ENCODE measurements around the gene DSCAM. TPM values are rescaled to one million over a fixed set of nuclear protein-coding genes. Genes with fewer than 3 reads are reported as not detected.

DSCAM gene
- total RNA-seq, 1 experiment from 2014 or later: not detected

DNA sequence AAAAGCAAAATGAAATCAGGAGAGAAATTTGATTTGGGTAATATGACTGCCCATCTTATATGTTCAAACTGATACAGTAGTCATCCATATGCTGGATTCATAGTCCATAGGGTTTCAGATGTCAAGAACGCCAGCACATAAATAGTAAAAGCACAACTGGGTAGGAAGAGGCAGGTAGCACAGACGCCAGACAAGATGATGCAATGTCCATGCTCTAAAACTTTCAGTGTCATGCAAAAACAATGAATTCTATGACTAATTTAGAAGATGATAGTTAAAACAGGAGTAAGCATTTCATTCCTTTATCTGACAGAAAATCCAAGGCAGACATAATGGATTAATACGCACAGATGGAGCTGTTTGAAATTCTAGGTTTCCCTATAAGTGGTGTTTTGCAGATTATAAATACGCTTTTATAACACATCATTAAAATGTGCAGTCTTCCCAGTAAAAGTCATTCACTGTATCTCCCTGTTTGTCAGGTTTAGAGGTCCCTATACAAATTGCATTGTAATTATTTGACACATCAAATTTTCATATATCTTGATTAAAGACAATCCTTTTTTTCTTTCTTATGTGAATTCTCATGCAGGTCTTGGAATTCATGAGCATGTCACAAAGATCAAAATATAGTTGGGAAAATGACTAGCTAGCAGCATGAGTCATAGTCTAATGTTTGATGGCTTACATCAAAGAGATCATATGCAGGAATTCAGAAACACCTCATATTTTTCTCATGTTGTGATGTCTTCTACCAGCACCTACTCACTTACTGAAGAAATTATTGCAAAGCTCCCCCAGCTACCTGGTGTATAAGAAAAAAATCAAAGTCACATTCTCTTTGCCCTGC, 139.9 kb downstream of the DSCAM start:
- DNase-seq (ENCODE audit: low read depth): no peak

DNA sequence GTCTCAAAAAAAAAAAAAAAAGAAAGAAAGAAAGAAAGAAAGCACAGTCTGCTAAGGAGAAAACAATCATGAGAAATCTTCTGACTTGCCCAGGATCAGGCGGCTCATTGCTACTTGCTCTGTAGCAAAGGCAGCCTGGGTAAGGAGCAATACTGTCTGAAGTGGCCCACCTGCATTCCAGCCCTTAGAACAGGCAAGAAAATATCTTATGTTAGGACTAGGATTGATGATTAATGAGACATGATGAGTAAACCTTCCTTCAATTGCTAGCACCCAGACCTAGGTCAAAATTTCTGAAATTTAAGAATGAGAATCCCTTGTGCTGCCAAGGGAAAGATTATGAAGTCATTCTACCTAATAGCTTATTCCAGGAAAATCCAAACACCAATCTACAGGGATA, 140.8 kb downstream of the DSCAM start:
- no peak for DNase-seq (ENCODE audit: low read depth)

DNA sequence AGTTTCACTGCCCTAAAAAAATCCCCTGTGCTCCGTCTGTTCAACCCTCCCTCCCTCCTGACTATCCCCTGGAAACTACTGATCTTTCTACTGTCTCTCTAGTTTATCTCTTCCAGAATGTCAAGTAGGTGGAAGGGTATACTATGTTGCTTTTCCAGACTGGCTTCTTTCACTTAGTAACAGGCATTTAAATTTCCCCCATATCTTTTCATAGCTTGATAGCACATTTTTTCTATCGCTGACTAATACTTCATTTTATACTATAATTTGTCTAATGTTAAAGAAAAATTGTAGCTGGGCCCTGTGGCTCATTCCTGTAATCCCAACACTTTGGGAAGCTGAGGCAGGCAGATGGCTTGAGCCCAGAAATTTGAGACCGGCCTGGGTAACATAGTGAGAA, 142.8 kb downstream of the DSCAM start:
- no peak for DNase-seq (ENCODE audit: low read depth)

GRCh38 chr21:40699366-40699765, 147.6 kb downstream of the DSCAM start:
- DNase-seq (ENCODE audit: low read depth): no peak

DNA sequence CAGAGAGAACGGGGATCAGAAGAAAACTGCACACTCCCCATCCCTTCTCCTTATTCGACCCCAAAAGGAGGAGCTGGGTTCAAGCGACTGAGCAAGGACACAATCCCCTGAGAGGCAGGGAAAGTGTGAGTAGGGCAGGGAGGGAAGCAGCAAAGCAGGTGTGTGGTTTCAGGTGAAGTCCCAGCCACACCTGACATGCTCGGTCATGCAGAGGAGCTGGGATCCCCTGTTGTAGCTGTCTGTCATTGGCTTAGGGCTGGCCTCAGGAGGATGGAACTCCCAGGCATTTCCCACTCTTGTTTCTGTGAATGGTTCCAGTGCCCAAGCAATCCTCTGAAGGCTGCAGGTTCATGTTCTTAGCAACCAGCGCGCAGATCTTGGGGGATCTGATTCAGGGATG, 150.7 kb downstream of the DSCAM start:
- DNase-seq (ENCODE audit: low read depth): no peak

DNA sequence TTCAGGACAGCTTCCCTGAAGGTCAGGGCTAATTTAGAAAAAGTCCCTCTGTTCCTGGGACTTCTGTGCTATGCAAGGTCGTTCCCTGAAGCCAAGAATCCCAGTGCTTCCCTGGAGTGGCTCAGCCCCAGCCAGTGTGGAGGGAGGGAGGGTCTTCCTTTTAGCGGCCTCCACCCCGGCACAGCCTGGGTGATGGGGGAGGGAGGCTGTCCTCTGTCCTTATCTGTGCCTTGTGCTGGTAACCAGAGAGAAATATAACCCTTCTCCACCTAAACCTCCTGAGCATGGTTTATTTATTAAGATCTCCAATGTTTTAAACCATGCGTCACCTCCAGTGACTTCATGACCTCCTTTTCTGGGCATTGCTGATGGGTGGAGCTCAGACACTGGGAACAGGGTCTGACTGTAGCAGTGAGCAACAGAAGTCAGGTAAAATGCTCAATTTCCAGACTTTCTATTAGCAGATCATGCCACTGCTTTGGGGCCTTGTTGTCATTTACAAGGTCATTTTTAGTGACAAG, 157.1 kb downstream of the DSCAM start:
- no peak for DNase-seq (ENCODE audit: low read depth)

DNA sequence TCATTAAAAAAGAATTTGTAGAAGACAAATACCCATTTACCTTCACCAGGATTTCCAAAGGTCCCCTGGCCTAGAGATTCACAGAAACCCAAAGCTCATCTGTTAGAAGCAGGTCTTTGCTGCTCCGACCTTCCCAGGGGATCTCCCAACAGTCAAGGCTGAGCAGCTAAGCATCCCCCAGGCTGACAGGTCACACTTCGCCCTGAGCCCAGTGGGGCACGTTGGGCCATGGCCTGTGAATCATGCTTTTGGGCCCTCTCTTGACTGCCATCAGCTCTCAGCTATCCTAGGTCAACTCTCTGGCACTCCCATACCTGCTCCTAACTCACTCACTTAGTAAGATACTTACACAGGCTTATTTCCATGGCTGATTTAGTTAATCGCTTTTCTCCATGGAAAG, 157.7 kb downstream of the DSCAM start:
- no peak for DNase-seq (ENCODE audit: low read depth)

- no peak for DNase-seq (ENCODE audit: low read depth)
Observed at GRCh38 chr21:40688106-40688864, 158.7 kb downstream of the DSCAM start.

- DNase-seq (ENCODE audit: low read depth): no peak
Observed at GRCh38 chr21:40687625-40688024, 159.3 kb downstream of the DSCAM start.

DNA sequence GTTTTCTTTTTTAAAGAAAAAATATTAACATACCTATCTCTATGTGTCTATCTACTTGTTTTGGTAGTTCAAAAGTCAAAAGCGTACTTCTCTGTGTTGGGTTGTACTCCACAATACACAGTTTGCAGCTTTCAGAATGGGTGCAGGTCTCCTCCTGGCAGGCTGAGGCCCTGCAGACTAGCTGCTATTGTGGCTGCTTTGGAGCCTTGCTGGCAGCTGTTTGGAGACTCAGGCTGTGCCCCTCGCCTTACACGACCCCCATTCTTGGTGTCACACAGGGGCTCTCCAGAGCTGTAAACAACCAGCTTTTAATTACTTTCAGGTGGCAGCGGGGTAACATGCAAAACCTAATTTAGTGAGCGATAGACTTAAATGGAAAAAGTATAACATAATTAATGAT, 160.4 kb downstream of the DSCAM start:
- no peak for DNase-seq (ENCODE audit: low read depth)

- no peak for DNase-seq (ENCODE audit: low read depth)
Observed at GRCh38 chr21:40685141-40685540, 161.8 kb downstream of the DSCAM start.

GRCh38 chr21:40684726-40685125, 162.2 kb downstream of the DSCAM start:
- DNase-seq (ENCODE audit: low read depth): no peak

- no peak for DNase-seq (ENCODE audit: low read depth)
Observed at GRCh38 chr21:40683349-40683748, 163.6 kb downstream of the DSCAM start.

- DNase-seq (ENCODE audit: low read depth): no peak
Observed at GRCh38 chr21:40681164-40681859, 165.6 kb downstream of the DSCAM start.

- DNase-seq (ENCODE audit: low read depth): no peak
Observed at GRCh38 chr21:40680311-40680710, 166.6 kb downstream of the DSCAM start.

DNA sequence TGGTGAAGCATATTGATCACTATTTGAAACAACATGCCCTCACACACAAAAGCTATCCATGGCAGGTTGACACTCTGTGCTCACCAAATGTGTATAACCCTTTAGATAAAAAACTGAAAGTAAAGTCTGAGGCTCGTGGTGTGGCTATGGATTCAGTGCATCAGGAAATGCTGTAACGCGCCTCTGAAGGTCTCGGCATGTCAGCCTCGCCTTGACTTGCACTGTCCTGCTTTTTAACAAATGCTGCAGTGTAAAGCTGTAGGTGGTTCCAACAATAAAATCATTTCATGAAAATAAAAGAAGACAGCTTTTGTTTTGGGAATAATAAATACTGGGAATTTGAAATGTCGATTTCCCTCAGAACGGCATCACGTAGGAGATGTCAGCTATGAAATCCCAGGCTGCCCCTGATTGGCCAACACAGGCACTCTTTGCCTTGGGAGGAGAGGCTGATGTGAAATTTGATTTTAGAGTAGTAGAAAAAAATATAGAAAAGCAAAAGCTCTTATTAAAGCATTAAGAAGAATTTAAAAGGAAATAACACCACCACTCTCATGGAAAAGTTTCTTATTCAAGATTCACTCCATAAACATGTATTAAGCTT, 168.2 kb downstream of the DSCAM start:
- no peak for DNase-seq (ENCODE audit: low read depth)

GRCh38 chr21:40675017-40675416, 171.9 kb downstream of the DSCAM start:
- DNase-seq (ENCODE audit: low read depth): no peak

- no peak for DNase-seq (ENCODE audit: low read depth)
Observed at GRCh38 chr21:40672602-40673001, 174.4 kb downstream of the DSCAM start.

DNA sequence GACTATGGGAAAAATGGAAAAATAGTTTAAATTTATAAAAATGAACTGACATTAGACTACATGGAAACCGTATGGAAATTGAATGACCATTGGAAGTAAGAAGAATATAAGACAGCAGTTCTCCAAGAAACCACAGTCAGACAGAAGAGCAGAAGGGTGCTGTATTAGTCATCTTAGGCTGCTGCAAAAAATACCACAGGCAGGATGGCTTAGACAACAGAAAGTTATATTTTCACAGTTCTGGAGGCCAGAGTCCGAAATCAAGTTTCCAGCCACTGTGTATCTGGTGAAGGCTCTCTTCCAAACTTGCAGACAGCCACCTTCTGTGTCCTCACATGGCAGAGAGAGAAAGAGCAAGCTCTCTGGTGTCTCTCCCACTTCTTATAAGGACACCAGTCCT, 175.2 kb downstream of the DSCAM start:
- DNase-seq (ENCODE audit: low read depth): no peak

DNA sequence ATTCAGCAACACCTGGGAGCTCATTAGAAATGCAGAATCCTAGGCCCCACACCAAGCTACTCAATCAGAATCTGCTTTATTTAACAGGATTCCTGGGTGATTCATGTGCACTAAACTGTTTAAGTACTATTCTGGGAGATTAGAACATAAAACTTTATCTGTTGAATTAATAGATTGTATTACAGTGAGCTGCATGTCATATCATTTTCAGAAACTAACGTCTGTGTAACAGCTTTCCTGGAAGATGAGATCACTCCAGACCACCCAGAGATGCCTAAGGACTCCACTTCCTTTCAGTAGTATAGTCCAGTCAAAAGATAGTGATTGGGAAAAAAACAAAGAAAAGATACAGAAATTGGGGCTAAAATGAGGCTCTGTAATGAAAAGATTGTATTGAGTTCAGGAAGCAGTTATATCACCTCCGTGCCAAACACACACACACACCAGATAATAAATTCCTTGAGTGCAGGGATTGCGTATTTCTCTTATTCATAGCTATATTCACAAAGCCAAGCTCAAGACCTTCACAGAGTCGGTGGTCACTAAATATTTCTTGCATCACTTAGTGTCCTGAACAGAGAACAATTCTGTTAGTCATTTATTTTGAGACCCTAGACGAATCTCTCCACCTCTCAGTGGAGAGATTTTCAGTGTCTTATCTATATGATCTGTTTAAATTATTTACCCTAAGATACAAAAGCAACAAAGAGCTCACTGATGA, 178.2 kb downstream of the DSCAM start:
- no peak for DNase-seq (ENCODE audit: low read depth)

DNA sequence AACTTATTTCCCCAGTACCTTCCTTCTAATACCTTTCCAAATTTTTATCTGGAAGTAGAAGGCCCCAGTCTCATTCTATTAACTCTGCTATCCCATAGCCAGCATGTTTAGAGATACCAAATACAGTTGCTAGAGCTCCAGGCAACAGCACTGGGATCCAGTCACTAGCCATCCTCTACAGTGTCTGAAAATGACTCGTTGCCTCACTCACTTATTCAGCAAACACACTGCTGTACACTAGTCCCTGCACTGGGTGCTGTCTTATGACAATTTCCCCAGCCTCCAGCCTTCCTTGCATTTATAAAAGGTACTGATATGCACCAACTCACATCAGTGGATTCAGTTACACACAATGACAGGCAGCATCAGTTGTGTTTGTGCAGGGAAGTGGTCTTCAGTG, 179.0 kb downstream of the DSCAM start:
- no peak for DNase-seq (ENCODE audit: low read depth)

All from LHCN-M2 (cell line).